HG03066 (cell line): Measurements from ENCODE around the gene CFAP74.

Source experiments
- ATAC-seq: cut with Tn5 transposase; IDR thresholded peaks from one replicate; pipeline ENCODE4 v1.9.1; 2021; ENCODE audit warnings: low read depth; ENCODE audit not compliant: unreplicated experiment

Gene CFAP74

GRCh38 chr1:2022063-2022770, 18.6 kb upstream of the CFAP74 start:
- no peak for ATAC-seq

DNA sequence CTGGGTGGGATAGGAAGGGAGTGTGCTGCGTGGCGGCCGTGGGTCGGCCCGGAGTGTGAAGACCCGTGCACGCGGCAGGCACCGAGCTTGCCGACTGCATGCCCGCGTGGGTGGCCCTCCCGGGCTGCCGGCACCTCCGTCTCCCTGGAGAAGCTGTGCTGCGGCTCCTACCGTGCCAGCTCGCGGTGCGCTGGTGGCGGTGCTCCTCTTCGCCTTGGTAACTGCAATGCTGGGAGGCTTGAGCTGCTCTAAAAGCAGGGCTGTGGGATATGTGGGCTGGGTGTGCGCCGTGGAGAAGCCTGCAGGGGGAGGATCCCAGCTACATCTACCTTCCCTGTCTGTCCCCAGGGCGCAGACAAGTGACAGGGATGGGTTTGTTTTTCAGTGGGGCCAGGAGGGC, 18.0 kb upstream of the CFAP74 start:
- no peak for ATAC-seq

GRCh38 chr1:2020310-2020655, 16.7 kb upstream of the CFAP74 start:
- no peak for ATAC-seq

- no peak for ATAC-seq
Measured at GRCh38 chr1:2019571-2020309, 16.2 kb upstream of the CFAP74 start.

DNA sequence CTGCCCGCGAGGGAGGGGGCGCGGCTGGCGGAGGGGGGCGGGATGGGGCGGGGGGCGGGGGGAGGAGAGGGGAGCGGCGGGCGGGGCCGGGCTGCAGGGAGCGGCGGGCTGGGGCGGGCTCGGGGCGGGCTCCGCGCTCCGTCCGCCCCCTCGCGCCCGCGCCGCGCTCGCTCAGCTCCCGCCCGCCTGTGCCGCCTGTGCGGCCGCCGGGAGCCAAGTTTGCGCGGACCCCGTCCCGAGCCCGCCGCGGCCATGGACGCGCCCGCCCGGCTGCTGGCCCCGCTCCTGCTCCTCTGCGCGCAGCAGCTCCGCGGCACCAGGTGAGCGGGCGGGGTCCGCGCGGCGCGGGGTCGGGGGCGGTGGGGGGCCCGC, 15.6 kb upstream of the CFAP74 start, which contains the start of gene GABRD:
Gene GABRD, plus strand, starts transcription at position 174 of the 372 bp plus-strand sequence. Its CDS starts 79 bp downstream, at position 253.
- no peak for ATAC-seq

DNA sequence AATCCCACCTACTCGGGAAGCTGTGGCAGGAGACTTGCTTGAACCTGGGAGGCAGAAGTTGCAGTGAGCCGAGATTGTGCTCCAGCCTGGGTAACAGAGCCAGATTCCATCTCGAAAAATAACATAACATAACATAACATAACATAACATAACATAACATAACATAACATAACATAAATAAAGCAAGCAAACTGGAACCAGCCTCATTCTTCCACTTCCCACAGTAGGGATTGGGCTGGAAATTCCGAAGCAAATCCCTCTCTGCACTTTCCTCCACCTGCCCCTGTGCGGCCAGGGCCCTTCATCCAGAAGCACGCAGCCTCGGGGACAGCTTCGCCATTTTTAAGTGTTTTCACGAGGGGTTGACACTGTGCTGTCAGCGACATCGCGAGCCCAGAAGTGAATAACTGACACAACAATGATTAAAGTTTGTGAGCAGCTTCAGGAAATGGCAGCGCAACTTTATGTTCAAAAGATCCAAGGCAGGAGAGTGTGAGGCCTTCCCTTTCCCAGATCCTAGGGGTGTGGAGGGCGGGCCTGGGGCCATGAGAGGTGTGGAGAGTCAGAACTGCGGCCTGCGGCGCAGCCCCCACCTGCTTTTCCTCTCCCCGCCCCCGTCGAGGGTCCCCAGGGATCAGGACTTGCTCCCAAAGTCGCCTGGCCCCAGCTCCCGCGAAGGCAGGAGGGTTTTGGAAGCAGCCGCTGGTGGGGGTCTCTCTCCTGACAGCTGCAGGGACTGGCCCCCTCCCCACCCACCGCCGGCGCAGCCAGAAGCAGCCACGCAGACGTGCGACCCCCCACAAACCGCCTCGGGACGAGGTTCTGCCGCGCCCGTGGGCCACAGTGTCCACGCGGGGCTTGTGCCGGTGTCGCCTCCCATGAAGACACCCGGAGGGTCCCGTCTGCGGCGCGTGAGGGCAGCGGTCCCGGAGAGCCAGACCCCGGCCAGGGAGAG, 14.9 kb upstream of the CFAP74 start:
- ATAC-seq = no peak

- no peak for ATAC-seq
Measured at GRCh38 chr1:2016123-2016522, 12.5 kb upstream of the CFAP74 start.

DNA sequence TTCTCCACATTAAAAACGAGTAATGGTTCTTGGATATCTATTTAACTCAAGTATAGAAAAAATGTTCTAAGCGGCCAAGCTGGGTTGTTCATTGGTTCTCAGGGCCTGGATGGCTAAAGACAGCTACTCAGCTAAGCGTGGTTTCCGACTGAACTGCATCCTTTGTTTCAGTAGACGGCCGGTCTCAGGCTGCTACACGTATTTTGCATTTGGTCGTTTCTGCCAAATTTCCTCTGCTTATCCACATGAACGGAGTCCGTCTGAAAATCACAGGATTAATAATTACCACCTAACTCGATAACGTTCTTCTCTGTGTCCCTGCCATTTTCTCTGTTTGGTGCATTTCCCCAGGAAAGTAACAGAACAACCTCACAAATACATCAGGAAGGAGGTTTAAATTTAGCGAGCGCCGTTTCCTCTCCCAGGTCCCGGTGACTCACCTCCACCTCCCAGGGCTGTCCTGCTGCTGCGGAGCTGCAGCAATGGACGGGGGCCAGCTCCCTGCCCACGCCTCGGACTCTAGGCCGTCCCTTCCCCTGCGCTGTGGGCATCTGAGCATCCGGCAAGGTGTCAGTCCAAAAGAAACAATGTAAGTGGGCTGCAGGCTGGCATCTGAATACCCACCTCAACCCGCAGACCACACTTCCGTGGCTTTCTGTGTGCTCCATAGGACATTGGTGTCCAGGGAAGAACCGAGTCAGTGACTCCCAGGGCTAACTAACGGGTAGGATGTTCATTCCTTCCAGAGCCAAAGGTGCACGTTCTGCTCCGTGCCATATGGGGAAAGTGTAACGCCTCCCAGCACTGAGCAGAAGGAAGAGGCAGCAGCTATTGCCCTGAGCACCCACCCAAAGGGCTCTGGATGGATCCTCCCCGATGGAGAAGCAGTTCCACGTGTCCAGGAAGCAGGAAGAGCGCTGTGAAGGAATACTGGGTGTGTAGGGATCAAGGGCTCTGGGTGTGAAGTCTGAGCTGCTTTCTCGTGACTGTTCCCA, 11.5 kb upstream of the CFAP74 start:
- no peak for ATAC-seq

- ATAC-seq = no peak
Measured at GRCh38 chr1:2014181-2014580, 10.6 kb upstream of the CFAP74 start.

DNA sequence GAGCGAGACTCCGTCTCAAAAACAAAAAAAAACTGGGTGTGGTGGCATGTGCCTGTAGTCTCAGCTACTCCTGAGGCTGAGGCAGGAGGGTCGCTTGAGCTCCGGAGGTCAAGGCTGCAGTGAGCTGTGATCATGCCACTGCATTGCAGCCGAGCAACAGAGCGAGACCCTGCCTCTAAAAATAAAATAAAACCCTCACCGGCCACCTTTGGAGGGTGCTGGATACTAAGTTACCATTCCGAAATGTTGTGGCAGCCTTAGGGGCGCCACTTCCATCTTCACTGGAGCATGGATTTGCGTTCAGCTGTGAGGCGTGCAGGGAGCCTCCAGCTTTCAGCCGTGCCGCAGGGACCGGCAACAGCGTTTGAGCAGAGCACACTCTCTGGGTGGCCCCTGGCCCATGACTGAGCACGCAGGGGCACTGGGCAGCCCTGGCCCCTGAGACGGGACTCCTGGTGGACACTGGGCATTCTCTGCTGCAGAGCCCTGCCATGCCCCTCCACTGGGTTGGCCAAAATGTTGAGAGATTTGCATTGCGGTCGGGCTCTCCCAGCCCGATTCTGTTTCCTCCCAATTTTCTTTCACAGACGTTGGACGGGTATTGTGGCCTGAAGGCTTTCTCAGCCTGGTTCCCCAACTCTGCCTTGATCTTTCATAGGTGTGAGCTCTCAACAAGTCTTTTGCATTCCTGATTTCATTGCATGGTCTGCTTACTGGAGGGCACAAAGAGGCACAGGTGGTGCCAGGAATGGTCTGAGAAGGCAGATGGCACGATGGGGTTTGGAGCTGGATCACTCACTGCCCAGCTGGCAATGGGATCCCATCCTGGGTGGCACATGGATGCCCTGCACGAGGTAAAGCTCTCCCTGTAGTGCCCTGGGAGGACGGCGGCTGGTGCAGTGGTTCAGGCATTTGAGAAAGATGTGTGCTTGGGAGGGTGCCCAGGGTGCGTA, 5.8 kb upstream of the CFAP74 start:
- no peak for ATAC-seq

GRCh38 chr1:2004856-2005255, 1.3 kb upstream of the CFAP74 start:
- no peak for ATAC-seq

DNA sequence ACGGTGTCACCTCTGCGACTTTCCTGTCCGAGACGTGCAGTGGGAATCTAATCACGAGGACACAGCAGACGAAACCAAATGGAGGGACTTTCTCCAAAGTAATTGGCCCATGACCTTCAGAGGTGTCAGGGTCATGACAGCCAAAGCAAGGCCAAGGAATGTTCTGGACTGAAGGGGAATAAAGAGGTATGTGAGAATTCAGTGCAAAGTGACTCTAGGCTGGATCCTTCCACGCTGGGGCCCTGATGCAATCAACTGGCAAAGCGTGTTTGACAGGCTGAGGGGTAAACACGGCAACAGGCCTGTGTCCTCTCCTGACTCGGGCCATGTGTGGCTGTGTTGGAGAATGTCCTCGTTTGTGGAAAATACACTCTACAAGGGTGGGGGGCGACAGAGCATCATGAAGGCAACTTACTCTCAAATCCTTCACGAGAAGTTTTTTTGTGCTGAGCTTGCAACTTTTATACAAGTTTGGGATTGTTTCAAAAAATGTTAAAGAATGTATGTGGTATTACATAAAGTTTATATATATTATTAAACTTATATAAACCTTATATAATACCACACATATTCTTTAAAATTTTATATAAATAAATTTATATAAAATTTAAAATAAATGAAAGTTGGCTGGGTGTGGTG, 1.7 kb downstream of the CFAP74 start:
- ATAC-seq = no peak

DNA sequence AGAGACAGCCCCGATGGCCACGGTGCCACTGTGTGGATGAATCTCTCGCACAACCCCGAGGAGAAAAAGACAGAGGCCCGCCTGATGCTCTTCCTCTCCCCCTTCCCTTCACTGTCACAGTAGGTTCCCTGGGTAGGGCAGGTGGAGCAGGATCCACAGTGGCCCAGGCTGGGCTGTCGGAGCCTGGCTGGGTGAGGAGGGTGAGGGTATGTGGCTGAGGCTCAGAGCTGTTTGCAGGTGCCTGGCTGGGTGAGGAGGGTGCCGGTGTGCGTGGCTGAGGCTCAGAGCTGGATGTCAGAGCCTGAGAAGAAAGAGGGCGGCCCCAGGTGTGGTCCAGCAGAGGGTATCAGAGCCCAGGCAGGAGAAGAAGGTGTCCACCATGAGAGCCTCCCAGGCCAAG, 2.7 kb downstream of the CFAP74 start:
- no peak for ATAC-seq

DNA sequence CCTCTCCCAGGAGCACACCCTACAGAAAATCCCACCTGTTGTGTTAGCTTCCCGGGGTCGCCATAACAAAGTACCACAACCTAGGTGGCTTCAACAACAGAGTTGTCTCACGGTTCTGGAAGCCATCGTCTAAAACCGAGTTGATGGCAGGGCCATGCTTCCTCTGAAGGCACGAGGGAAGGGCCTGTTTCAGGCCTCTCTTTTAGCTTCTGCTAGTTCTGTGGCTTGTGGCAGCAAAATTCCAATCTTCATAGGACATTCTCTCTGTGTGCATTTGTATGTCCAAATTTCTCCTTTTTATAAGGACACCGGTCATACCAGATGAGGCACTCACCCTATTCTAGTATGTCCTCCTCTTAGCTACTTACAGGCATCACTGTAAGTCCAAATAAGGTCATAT, 3.2 kb downstream of the CFAP74 start:
- ATAC-seq = no peak

DNA sequence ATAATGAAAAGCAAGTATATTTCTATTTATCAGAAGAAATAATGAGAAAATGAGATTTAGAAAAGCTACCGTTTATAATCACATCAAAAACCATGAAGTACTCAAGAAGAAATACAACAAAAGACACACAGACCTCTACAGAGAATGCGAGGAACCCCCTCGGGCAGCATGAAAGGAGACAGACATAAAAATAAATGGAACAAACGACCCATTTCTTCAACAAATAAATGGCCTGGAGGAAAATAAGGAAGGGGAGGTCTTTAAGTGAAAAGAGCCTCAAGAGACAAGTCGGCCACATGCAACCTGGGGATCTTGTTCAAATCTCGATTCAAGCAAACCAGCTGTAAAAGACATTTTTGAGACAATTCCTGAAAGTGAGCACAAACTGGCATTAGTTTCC, 6.0 kb downstream of the CFAP74 start:
- ATAC-seq = no peak

DNA sequence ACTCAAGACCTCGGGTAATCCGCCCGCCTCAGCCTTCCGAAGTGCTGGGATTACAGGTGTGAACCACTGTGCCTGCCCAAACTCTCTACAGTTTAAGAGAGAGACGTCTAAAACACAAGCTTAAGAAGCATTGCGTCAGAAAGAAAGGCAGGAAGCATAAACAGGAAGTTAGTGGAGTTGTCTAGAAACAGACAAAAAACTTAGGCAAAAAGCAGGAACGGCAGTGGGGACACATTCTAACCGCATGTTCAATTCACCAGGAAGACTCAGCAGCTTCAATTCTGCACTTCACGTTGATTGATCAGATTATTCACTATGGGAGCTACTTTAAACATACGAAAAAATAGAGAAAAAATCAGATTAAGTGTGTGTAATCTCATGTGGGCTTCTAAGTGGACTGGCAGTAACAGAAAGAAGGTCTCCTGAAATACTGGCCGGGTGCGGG, 7.4 kb downstream of the CFAP74 start:
- no peak for ATAC-seq

DNA sequence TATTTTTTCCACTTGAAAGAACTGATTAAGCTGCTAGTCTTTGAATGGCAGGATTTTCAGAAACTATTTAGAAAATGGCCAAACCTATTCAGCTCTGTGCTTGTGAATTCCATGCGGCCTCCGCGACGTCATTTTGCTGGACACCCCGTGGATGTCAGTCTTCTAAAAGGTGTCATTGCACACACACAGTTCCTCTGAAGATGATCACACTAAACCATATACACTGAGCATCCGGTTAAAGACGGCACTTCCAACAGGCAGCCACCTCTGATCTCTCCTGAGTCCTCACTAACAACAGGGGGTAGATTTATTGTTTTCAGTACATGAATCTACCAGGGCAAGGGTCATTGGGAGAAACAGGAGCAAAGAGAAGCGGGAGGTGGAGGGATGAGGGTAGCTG, 9.1 kb downstream of the CFAP74 start:
- ATAC-seq = no peak

DNA sequence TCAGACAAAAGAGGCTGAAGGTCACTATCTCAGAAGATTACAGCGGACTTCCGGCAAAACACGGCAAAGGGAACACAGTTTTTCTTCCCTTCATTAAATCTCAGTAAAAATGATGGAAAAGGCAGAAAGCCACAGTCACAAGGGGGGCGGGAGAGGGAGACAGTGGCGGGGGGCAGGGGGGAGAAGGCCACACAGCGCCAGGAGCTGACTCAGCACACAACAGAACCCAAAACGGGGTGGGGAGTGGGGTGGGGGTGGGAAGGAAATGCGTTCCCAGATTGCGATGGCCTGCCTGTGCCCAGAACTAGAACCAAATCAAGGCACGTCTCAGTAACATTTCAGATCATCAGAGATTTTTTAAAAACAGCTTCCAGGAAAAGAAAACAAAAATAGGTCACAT, 13.4 kb downstream of the CFAP74 start:
- no peak for ATAC-seq
